HCT116 (cell line): Measurements from ENCODE around the gene DYDC1. TPM values are rescaled to one million over a fixed set of nuclear protein-coding genes. Genes with fewer than 3 reads are reported as not detected.

Experiments
- ATAC-seq: fragments of 200-7000 bp; cut with Tn5 transposase; 2 replicates; pipeline ENCODE4 v1.9.1; 2020; ENCODE audit warnings: mild to moderate bottlenecking, moderate library complexity
- BruUV-seq: library from RNA; stranded (reverse); fragments of 400-500 nt; replicated peaks from 2 replicates; lab custom pipeline; 2021; lab: Mats Ljungman, UMichigan
- CTCF ChIA-PET: fragments of 300-600 bp; sonication (Branson Sonifier 250); formaldehyde crosslinking; loops from one replicate; lab custom pipeline; 2021; ENCODE audit warnings: antibody characterized with exemption; lab: Charles Lee
- POLR2A ChIA-PET: fragments of 300-600, 350-600 bp; sonication (Branson Sonifier 250); formaldehyde crosslinking; loops from one replicate; lab custom pipeline; 2021; ENCODE audit warnings: antibody characterized with exemption; lab: Charles Lee
- RAD21 ChIA-PET, 2 experiments: fragments of 300-600 bp; sonication (Branson Sonifier 250); formaldehyde crosslinking; loops; one replicate each; lab custom pipeline; 2023; ENCODE audit warnings: low total read pairs in 2 of 2; ENCODE audit not compliant: uncharacterized antibody in 2 of 2, unreplicated experiment in 2 of 2, low non-redundant PET in 1 of 2; lab: Charles Lee
- DNase-seq: peaks from one replicate; pipeline ENCODE4 v3.0.0-alpha.2; 2010; ENCODE audit warnings: low read depth, low spot score
- H2AFZ ChIP-seq: fragments of 200-600 bp; shearing (Covaris generic), sonication (generic); 2 replicates; pipeline ENCODE4 v1.6.1; 2017; ENCODE audit warnings: low read depth, mixed run types, mixed read lengths, antibody characterized with exemption, low read length; ENCODE audit not compliant: poor library complexity, severe bottlenecking
- H3K27ac ChIP-seq: 2 replicates; pipeline ENCODE4 v1.5.1; 2012; ENCODE audit warnings: low read depth, low read length
- H3K27me3 ChIP-seq: fragments of 200-600 bp; sonication (generic); 2 replicates; pipeline ENCODE4 v1.6.1; 2016; ENCODE audit warnings: mixed run types, low read length, mixed read lengths; ENCODE audit not compliant: insufficient read depth
- H3K36me3 ChIP-seq, 2 experiments: fragments of 200-500 bp in 1 of 2; fragments of 200-600 bp in 1 of 2; sonication (Bioruptor generic) in 1 of 2; sonication (generic) in 1 of 2; 2 replicates each; pipeline versions ENCODE4 v1.5.1 to v1.6.1; 2014 to 2016; ENCODE audit warnings: low read length in 2 of 2, inconsistent platforms in 1 of 2, mixed read lengths in 1 of 2, mixed run types in 1 of 2; ENCODE audit not compliant: insufficient read depth in 2 of 2, control insufficient read depth in 1 of 2
- H3K4me1 ChIP-seq, 2 experiments: fragments of 200-600 bp in 1 of 2; sonication (generic) in 1 of 2; 2 replicates each; pipeline versions ENCODE4 v1.5.1 to v1.6.1; 2012 to 2017; ENCODE audit warnings: low read length in 2 of 2, inconsistent platforms in 1 of 2, mild to moderate bottlenecking in 1 of 2, mixed read lengths in 1 of 2, mixed run types in 1 of 2, moderate library complexity in 1 of 2; ENCODE audit not compliant: insufficient read depth in 2 of 2, control insufficient read depth in 1 of 2
- H3K4me2 ChIP-seq: fragments of 200-600 bp; sonication (generic); 2 replicates; pipeline ENCODE4 v1.6.1; 2017; ENCODE audit warnings: mixed run types, low read length, mixed read lengths
- H3K4me3 ChIP-seq, 2 experiments: fragments of 200-600 bp in 1 of 2; sonication (generic) in 1 of 2; replicated peaks in 1 of 2; 2 replicates each; pipeline ENCODE4 v1.5.1; 2011 to 2016; ENCODE audit warnings: low read length in 2 of 2, control low read depth in 1 of 2, low read depth in 1 of 2, mild to moderate bottlenecking in 1 of 2, mixed read lengths in 1 of 2, mixed run types in 1 of 2
- H3K79me2 ChIP-seq: fragments of 200-600 bp; sonication (generic); 2 replicates; pipeline ENCODE4 v1.6.1; 2017; ENCODE audit warnings: mild to moderate bottlenecking, mixed run types, low read length, moderate library complexity, mixed read lengths; ENCODE audit not compliant: insufficient read depth
- H3K9ac ChIP-seq: fragments of 200-600 bp; sonication (generic); 2 replicates; pipeline ENCODE4 v1.6.1; 2016; ENCODE audit warnings: low read length, mixed read lengths
- H3K9me2 ChIP-seq: fragments of 200-600 bp; sonication (generic), shearing (Covaris generic); 2 replicates; pipeline ENCODE4 v1.6.1; 2017; ENCODE audit warnings: mixed run types, mild to moderate bottlenecking, moderate library complexity; ENCODE audit not compliant: insufficient read depth
- H3K9me3 ChIP-seq, 2 experiments: fragments of 200-500 bp in 1 of 2; fragments of 200-600 bp in 1 of 2; sonication (Bioruptor generic) in 1 of 2; sonication (generic) in 1 of 2; 2 replicates each; pipeline ENCODE4 v1.6.1; 2014 to 2017; ENCODE audit warnings: low read length in 2 of 2, mixed read lengths in 2 of 2, inconsistent platforms in 1 of 2, low read depth in 1 of 2, mild to moderate bottlenecking in 1 of 2, mixed run types in 1 of 2, moderate library complexity in 1 of 2; ENCODE audit not compliant: control insufficient read depth in 1 of 2, insufficient read depth in 1 of 2
- H4K20me1 ChIP-seq: fragments of 200-600 bp; sonication (generic), shearing (Covaris generic); 2 replicates; pipeline ENCODE4 v1.6.1; 2017; ENCODE audit warnings: mixed run types, mild to moderate bottlenecking, moderate library complexity; ENCODE audit not compliant: insufficient read depth
- ATF3 ChIP-seq: IDR thresholded peaks from 2 replicates; pipeline ENCODE4 v1.6.1; 2012
- CBX3 ChIP-seq: IDR thresholded peaks from 2 replicates; pipeline ENCODE4 v1.6.1; 2012; ENCODE audit warnings: low read depth
- CTCF ChIP-seq, 3 experiments: fragments of 200-600 bp in 1 of 3; sonication (generic) in 1 of 3; IDR thresholded peaks in 2 of 3; conservative IDR thresholded peaks in 1 of 3; 2 replicates each; pipeline ENCODE4 v1.5.1; 2012 to 2017; ENCODE audit warnings: low read depth in 2 of 3, low read length in 2 of 3, antibody characterized with exemption in 1 of 3, borderline replicate concordance in 1 of 3, control low read depth in 1 of 3, mild to moderate bottlenecking in 1 of 3, mixed read lengths in 1 of 3, mixed run types in 1 of 3, moderate library complexity in 1 of 3; ENCODE audit not compliant: insufficient read depth in 1 of 3
- EGR1 ChIP-seq: IDR thresholded peaks from 2 replicates; pipeline ENCODE4 v1.6.1; 2012; ENCODE audit warnings: low read depth
- ELF1 ChIP-seq: IDR thresholded peaks from 2 replicates; pipeline ENCODE4 v1.6.1; 2012; ENCODE audit warnings: low read depth, borderline replicate concordance
- FOSL1 ChIP-seq: IDR thresholded peaks from 2 replicates; pipeline ENCODE4 v1.6.1; 2012; ENCODE audit warnings: low read depth
- JUND ChIP-seq: IDR thresholded peaks from 2 replicates; pipeline ENCODE4 v1.6.1; 2012
- MAX ChIP-seq: IDR thresholded peaks from 2 replicates; pipeline ENCODE4 v1.6.1; 2012
- POLR2AphosphoS5 ChIP-seq: IDR thresholded peaks from 2 replicates; pipeline ENCODE4 v1.6.1; 2011; ENCODE audit warnings: mild to moderate bottlenecking, low read depth, low read length, moderate library complexity
- RAD21 ChIP-seq: IDR thresholded peaks from 2 replicates; pipeline ENCODE4 v1.6.1; 2012; ENCODE audit warnings: low read depth, mild to moderate bottlenecking
- REST ChIP-seq: IDR thresholded peaks from 2 replicates; pipeline ENCODE4 v1.6.1; 2012; ENCODE audit warnings: low read depth
- SIN3A ChIP-seq: IDR thresholded peaks from 2 replicates; pipeline ENCODE4 v1.6.1; 2012; ENCODE audit warnings: low read depth
- SP1 ChIP-seq: IDR thresholded peaks from 2 replicates; pipeline ENCODE4 v1.6.1; 2012; ENCODE audit warnings: low read depth
- SRF ChIP-seq: IDR thresholded peaks from 2 replicates; pipeline ENCODE4 v1.6.1; 2012; ENCODE audit warnings: low read depth
- TCF7L2 ChIP-seq: IDR thresholded peaks from 2 replicates; pipeline ENCODE4 v1.7.0; 2011; ENCODE audit warnings: borderline replicate concordance, inconsistent platforms; ENCODE audit not compliant: insufficient read depth, insufficient read length; ENCODE audit errors: extremely low read depth
- YY1 ChIP-seq: IDR thresholded peaks from 2 replicates; pipeline ENCODE4 v1.6.1; 2011; ENCODE audit warnings: low read length, low read depth, moderate library complexity, mild to moderate bottlenecking; ENCODE audit not compliant: insufficient replicate concordance; ENCODE audit errors: extremely low read depth
- ZFX ChIP-seq: fragments of 450-650 bp; IDR thresholded peaks from 2 replicates; pipeline ENCODE4 v1.6.1; 2017
- intact Hi-C: fragments of 100-400 bp; cut with micrococcal nuclease; formaldehyde crosslinking; loops from 2 replicates; pipeline ENCODE4 v1.10.0; 2022
- total RNA-seq: library from RNA; stranded (reverse); gene quantifications from one replicate; pipeline ENCODE4 v1.2.1, GENCODE V29; 2021; ENCODE audit not compliant: unreplicated experiment

Gene DYDC1
- total RNA-seq, 1 experiment from 2014 or later = not detected

- Histone ChIP-seq H3K27ac (no peak overlapping the region), H3K27me3 (no peaks in the 10 kb centered on the region), H3K4me2 (no peak overlapping the region), H3K4me3 (no peak overlapping the region), H4K20me1 (no peaks in the 10 kb centered on the region), H3K4me1 (0 out of 4 replicates have a peak, but pooled peaks cover 0 to 2% of the 10 kb centered on the region in 2 experiments)
- ATAC-seq = no peak
- no TSS peak for BruUV-seq
- ChIA-PET POLR2A (no interaction called here), RAD21 (no interaction called here)
- TF ChIP-seq EGR1 = no peak
- TF ChIP-seq ELF1 = no peak
- TF ChIP-seq CBX3 = no peak
- TF ChIP-seq CTCF (IDR thresholded peaks at IDR 0.05 in 2 of 3, conservative IDR thresholded peaks at IDR 0.05 in 1 of 3; ENCODE audit: borderline replicate concordance in 1 of 3, insufficient read depth in 1 of 3, low read depth in 2 of 3, low read length in 2 of 3) = no peak
- no peak for TF ChIP-seq YY1
- TF ChIP-seq MAX = no peak
- no peak for TF ChIP-seq FOSL1
- TF ChIP-seq SP1 = no peak
- no peak for TF ChIP-seq SIN3A
- TF ChIP-seq SRF = no peak
- TF ChIP-seq ATF3 = no peak
- no peak for TF ChIP-seq ZFX
- no peak for TF ChIP-seq JUND
- no peak for TF ChIP-seq RAD21
- no peak for TF ChIP-seq TCF7L2
- no peak for TF ChIP-seq REST
- no peak for TF ChIP-seq POLR2AphosphoS5
- TF ChIP-seq, all 23 proteins: peak for 0
- no peak for DNase-seq
- Histone ChIP-seq H3K9me2 (peaks cover 2% of the 10 kb centered on the region; the same call in 1 of the 2 replicates), H3K79me2 (no peaks in the 10 kb centered on the region), H3K9me3 (no peaks in the 10 kb centered on the region), H3K9ac (no peak overlapping the region), H2AFZ (no peak overlapping the region), H3K36me3 (no peaks in the 10 kb centered on the region)
- intact Hi-C loops = no loop called here
- CTCF ChIA-PET = no interaction called here
These were observed 37.8 kb downstream of the DYDC1 start for GRCh38 chr10:80318742-80319141.
